IPS-NIHi11 (cell line): ENCODE measurements around the gene FAM170A.

Experiments used
- DNase-seq: peaks from one replicate; pipeline ENCODE4 v3.0.0; 2012; ENCODE audit warnings: mixed read lengths, low spot score

The FAM170A gene, protein sequence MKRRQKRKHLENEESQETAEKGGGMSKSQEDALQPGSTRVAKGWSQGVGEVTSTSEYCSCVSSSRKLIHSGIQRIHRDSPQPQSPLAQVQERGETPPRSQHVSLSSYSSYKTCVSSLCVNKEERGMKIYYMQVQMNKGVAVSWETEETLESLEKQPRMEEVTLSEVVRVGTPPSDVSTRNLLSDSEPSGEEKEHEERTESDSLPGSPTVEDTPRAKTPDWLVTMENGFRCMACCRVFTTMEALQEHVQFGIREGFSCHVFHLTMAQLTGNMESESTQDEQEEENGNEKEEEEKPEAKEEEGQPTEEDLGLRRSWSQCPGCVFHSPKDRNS

GRCh38 chr5:119629339-119629738 lies at the start of gene FAM170A:
Gene FAM170A (plus strand): TSS chr5:119629558. CDS start chr5:119629769, 211 bp downstream.
- DNase-seq = no peak

GRCh38 chr5:119582987-119583386 lies 46.4 kb upstream of the FAM170A start:
- peak; percentile 69 for DNase-seq

- no peak for DNase-seq
Measured at GRCh38 chr5:119583684-119584083, 45.7 kb upstream of the FAM170A start.

- DNase-seq = no peak
Measured at GRCh38 chr5:119596046-119596445, 33.3 kb upstream of the FAM170A start.

GRCh38 chr5:119597728-119598298 lies 31.5 kb upstream of the FAM170A start:
- no peak for DNase-seq

DNA sequence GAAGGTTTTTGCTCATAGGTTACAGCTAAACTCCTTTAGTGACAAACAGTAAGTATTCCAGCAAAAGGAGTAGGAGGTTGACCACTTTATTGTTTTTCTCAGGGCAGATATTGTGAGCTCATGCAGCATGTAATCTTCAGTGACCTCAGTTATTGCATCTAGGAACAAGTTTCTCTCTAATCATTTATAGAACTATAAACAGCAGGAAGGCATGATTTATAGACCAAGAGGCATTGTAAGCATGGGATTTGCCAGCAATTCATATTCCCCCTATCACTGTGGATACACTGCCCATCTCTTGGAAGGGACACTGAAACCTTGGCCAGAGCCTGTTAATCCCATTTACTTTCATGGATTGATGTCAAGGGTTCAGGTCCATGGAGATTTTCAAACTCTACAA lies 15.4 kb upstream of the FAM170A start:
- no peak for DNase-seq

DNA sequence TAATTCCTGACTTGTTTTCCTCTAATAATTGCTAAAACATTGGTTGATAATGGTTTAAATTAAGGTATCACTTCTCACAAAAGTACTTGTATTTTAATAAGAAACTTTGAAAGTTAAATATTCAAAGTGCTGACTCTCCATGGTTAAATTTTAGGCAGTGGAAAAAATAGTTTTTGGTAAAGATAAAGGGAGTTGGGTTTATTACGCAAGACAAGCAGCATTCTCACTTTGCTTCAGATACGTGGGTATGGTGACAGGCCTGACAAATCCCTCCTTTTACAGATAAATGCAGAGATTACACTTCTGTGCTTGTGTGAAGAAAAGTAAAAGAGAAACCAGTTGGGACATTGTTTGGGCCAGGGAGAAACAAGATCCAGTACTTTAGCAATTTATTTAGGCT lies 14.5 kb upstream of the FAM170A start:
- DNase-seq = no peak

- no peak for DNase-seq
Measured at GRCh38 chr5:119626086-119626485, 3.3 kb upstream of the FAM170A start.

- no peak for DNase-seq
Measured at GRCh38 chr5:119630752-119631440, 1.5 kb downstream of the FAM170A start.

DNA sequence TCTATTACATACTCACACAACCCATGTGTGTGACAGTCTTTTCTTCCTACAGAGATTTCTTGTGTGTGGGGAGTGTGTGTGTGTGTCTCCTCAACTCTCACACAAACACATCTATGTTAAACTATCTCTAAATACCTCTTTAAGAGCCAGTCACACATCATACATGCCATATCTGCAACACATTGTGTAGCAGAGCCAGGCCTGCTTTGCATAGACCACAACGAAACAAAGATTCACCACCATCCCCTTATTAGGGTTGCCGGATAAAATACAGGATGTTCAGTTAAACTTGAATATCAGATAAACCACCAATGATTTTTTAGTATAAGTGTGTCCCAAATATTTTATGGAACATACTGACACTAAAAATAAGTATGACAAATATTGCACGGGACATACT lies 2.3 kb downstream of the FAM170A start:
- no peak for DNase-seq

DNA sequence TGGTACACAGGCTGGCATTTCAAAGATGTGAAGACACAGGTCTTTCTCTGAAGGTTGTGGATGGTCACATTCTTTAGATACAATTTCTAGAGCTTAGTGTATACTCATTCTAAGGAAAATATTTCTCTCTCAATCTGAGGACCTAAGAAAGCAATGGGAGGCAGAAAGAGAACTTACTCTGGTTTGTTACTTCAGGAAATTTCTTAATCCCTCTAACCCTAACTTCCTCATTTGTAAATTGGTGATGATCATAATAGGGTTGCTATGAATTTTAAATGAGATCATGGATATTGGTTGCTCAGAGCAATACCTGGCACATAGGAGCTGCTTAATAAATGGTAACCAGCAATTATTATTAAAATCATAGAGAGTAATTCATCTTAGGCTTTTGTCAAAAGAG lies 22.1 kb downstream of the FAM170A start:
- no peak for DNase-seq

- no peak for DNase-seq
Measured at GRCh38 chr5:119655061-119655460, 25.7 kb downstream of the FAM170A start.

DNA sequence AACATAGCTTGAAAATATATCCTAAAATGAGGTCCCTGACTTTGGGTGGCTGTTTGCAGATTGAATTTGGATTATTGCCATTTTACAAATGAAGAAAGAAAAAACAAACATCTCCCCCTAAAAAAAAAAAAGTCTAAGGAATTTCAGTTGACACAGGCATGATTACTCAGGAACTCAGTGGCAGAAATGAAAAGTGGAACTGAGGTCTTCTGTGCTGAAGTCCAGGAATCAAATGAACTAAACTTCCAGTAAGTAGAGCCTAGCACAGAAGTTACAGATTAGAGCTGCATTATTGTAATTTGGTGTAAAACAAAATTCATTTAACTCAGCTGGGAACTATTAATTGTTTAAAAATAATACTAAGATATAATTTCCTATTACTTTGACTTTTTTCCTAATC lies 26.7 kb downstream of the FAM170A start:
- DNase-seq = no peak

GRCh38 chr5:119666542-119666941 lies 37.2 kb downstream of the FAM170A start:
- DNase-seq = no peak

DNA sequence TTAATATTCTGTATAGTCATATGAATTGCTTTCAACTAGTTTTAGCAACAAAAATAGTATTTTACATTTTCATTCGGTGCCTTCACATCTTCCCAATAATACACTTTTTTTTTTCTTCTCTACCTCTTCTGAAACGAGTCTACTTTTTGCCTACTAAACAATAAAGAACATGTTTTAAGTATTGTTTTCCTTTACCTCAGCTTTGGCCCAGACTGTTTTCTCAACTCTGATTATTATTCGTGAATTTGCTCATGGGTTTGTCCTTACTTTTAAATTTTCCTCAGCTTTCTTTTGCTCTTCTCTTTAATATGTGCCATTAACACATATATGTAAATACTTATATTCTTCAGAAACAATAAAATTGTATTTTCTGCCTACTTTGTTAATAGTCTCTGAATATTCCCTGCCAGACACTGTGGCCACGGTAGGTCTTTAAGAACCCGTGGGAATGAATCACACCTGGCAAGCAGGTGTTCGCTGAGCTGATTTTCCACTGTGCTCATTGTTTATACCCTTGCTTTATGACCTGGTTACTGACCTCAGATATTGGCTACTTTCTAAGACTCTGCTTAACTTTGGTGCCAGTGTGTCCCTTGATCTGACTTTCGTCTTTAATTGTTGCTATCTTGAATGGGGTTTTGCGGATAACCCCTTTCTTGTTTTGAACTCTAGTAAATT lies 49.1 kb downstream of the FAM170A start:
- no peak for DNase-seq

DNA sequence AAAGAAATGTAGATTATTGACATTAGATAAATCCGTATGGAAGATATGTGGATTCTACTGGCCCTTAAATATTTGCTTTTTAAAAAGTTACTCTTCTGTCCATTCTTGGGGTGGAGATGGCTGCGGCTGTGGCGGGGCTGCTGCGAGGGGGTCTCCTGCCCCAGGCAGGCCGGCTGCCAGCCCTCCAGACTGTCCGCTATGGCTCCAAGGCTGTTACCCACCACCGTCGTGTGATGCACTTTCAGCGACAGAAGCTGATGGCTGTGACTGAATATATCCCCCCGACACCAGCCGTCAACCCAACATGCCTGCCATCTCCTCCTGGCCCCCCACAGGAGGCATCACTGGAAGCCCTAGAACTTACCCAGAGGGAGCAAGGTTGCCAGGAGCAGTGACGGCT lies 50.7 kb downstream of the FAM170A start:
- DNase-seq = no peak

GRCh38 chr5:119681734-119682133 lies 52.4 kb downstream of the FAM170A start:
- no peak for DNase-seq

GRCh38 chr5:119682372-119682771 lies 53.0 kb downstream of the FAM170A start:
- DNase-seq = no peak
